Mucosa of gallbladder (tissue), 1 donor: ENCODE data around the gene TAGLN3. TPM values are rescaled to one million over a fixed set of nuclear protein-coding genes. Genes with fewer than 3 reads are reported as not detected.
A peak's percentile ranks its signal among the peaks of the same experiment; 100 is the strongest.

ENCODE experiments used
- DNase-seq: peaks from one replicate; pipeline ENCODE4 v3.0.0-alpha.2; 2020; ENCODE audit warnings: low spot score
- total RNA-seq: library from RNA; stranded (reverse); gene quantifications from one replicate; pipeline ENCODE4 v1.2.1, GENCODE V29; 2021
- donor health status: DM: no; HTN: no; CAD: no.

Gene TAGLN3
- total RNA-seq, 1 donor from 2014 or later: not detected

GRCh38 chr3:111978583-111979433 is 19.9 kb upstream of the TAGLN3 start, which contains the start of gene ABHD10:
Gene ABHD10, plus strand, starts transcription at chr3:111979026. Its CDS starts 36 bp downstream, at chr3:111979062.
- DNase-seq: peak; percentile 97

- DNase-seq: no peak
Observed at GRCh38 chr3:111979434-111980038, 19.2 kb upstream of the TAGLN3 start.

GRCh38 chr3:111980716-111981456 is 17.8 kb upstream of the TAGLN3 start:
- DNase-seq: no peak

- DNase-seq: no peak
Observed at GRCh38 chr3:111981457-111981763, 17.3 kb upstream of the TAGLN3 start.

GRCh38 chr3:111984636-111985298 is 14.0 kb upstream of the TAGLN3 start:
- no peak for DNase-seq

GRCh38 chr3:111986800-111987199 is 11.9 kb upstream of the TAGLN3 start:
- no peak for DNase-seq

GRCh38 chr3:111989061-111989678 is 9.6 kb upstream of the TAGLN3 start:
- no peak for DNase-seq

- DNase-seq: no peak
Observed at GRCh38 chr3:111993038-111993437, 5.7 kb upstream of the TAGLN3 start.

GRCh38 chr3:111999484-112000324 is 982 bp downstream of the TAGLN3 start:
- DNase-seq: no peak

- no peak for DNase-seq
Observed at GRCh38 chr3:112000367-112000771, 1.6 kb downstream of the TAGLN3 start.

GRCh38 chr3:112000966-112001365 is 2.2 kb downstream of the TAGLN3 start:
- DNase-seq: no peak

GRCh38 chr3:112001526-112001925 is 2.8 kb downstream of the TAGLN3 start:
- DNase-seq: no peak

GRCh38 chr3:112002096-112002971 is 3.6 kb downstream of the TAGLN3 start:
- DNase-seq: no peak

- no peak for DNase-seq
Observed at GRCh38 chr3:112003321-112004080, 4.8 kb downstream of the TAGLN3 start.

GRCh38 chr3:112004187-112004586 is 5.5 kb downstream of the TAGLN3 start:
- no peak for DNase-seq

- no peak for DNase-seq
Observed at GRCh38 chr3:112004669-112005068, 5.9 kb downstream of the TAGLN3 start.

GRCh38 chr3:112005091-112005672 is 6.5 kb downstream of the TAGLN3 start:
- no peak for DNase-seq

GRCh38 chr3:112007633-112008032 is 8.9 kb downstream of the TAGLN3 start:
- DNase-seq: no peak

- no peak for DNase-seq
Observed at GRCh38 chr3:112009670-112010069, 10.9 kb downstream of the TAGLN3 start.
